HG02678 (cell line): ENCODE data around the gene DDX54.

Source experiments
- ATAC-seq: cut with Tn5 transposase; IDR thresholded peaks from one replicate; pipeline ENCODE4 v1.9.1; 2021; ENCODE audit warnings: mild to moderate bottlenecking, moderate library complexity; ENCODE audit not compliant: unreplicated experiment

DDX54 gene

GRCh38 chr12:113165521-113166450 is 19.5 kb downstream of the DDX54 start:
- no peak for ATAC-seq

GRCh38 chr12:113164014-113164413 is 21.3 kb downstream of the DDX54 start:
- ATAC-seq, result no peak

- no peak for ATAC-seq
Observed at GRCh38 chr12:113163030-113163360, 22.3 kb downstream of the DDX54 start.

GRCh38 chr12:113162102-113163029 is 22.9 kb downstream of the DDX54 start:
- ATAC-seq, result no peak

GRCh38 chr12:113161415-113162016 is 23.8 kb downstream of the DDX54 start:
- no peak for ATAC-seq

- ATAC-seq, result no peak
Observed at GRCh38 chr12:113159937-113160336, 25.3 kb downstream of the DDX54 start.

GRCh38 chr12:113158439-113159203 is 26.7 kb downstream of the DDX54 start:
- no peak for ATAC-seq

- ATAC-seq, result no peak
Observed at GRCh38 chr12:113157218-113157859, 27.9 kb downstream of the DDX54 start.

GRCh38 chr12:113155646-113156045 is 29.6 kb downstream of the DDX54 start:
- no peak for ATAC-seq

GRCh38 chr12:113155060-113155459 is 30.2 kb downstream of the DDX54 start:
- ATAC-seq, result no peak

- no peak for ATAC-seq
Observed at GRCh38 chr12:113154351-113154973, 30.8 kb downstream of the DDX54 start.

- peak; percentile 63 for ATAC-seq
Observed at GRCh38 chr12:113152835-113153814, 32.2 kb downstream of the DDX54 start.

GRCh38 chr12:113152196-113152834 is 33.0 kb downstream of the DDX54 start:
- ATAC-seq, result no peak

- ATAC-seq, result no peak
Observed at GRCh38 chr12:113151655-113152054, 33.6 kb downstream of the DDX54 start.

- ATAC-seq, result no peak
Observed at GRCh38 chr12:113149361-113150150, 35.7 kb downstream of the DDX54 start, which contains the start of gene CFAP73. Gene CFAP73 (plus strand): TSS chr12:113149724. CDS start chr12:113149858, 134 bp downstream.

GRCh38 chr12:113146999-113147398 is 38.3 kb downstream of the DDX54 start:
- ATAC-seq, result no peak
